CD4-positive, alpha-beta T cell treated with Interleukin-15 for 4 hours (primary cell): Measurements from ENCODE around the gene NR5A1.

Experiments used
- DNase-seq: peaks from one replicate; pipeline ENCODE4 v3.0.0-alpha.2; 2020; ENCODE audit warnings: low spot score

The NR5A1 gene

GRCh38 chr9:124498499-124499146 lies 8.6 kb downstream of the NR5A1 start:
- no peak for DNase-seq

GRCh38 chr9:124498040-124498439 lies 9.2 kb downstream of the NR5A1 start:
- DNase-seq, result no peak

- DNase-seq, result no peak
Measured at GRCh38 chr9:124497441-124497840, 9.8 kb downstream of the NR5A1 start.

- DNase-seq, result no peak
Measured at GRCh38 chr9:124496463-124496862, 10.7 kb downstream of the NR5A1 start.

GRCh38 chr9:124496075-124496449 lies 11.1 kb downstream of the NR5A1 start:
- no peak for DNase-seq

- no peak for DNase-seq
Measured at GRCh38 chr9:124495126-124496074, 11.8 kb downstream of the NR5A1 start.

- no peak for DNase-seq
Measured at GRCh38 chr9:124493794-124494479, 13.3 kb downstream of the NR5A1 start.

- DNase-seq, result no peak
Measured at GRCh38 chr9:124493218-124493617, 14.0 kb downstream of the NR5A1 start.

- DNase-seq, result no peak
Measured at GRCh38 chr9:124492818-124493217, 14.4 kb downstream of the NR5A1 start.

- no peak for DNase-seq
Measured at GRCh38 chr9:124491049-124491975, 15.9 kb downstream of the NR5A1 start.

GRCh38 chr9:124490004-124490403 lies 17.2 kb downstream of the NR5A1 start:
- no peak for DNase-seq

GRCh38 chr9:124489222-124489621 lies 18.0 kb downstream of the NR5A1 start:
- DNase-seq, result no peak

- DNase-seq, result no peak
Measured at GRCh38 chr9:124488641-124489210, 18.5 kb downstream of the NR5A1 start.

GRCh38 chr9:124487260-124488182 lies 19.7 kb downstream of the NR5A1 start:
- DNase-seq, result no peak

GRCh38 chr9:124486778-124487259 lies 20.4 kb downstream of the NR5A1 start:
- no peak for DNase-seq

GRCh38 chr9:124485936-124486335 lies 21.3 kb downstream of the NR5A1 start:
- no peak for DNase-seq

- DNase-seq, result no peak
Measured at GRCh38 chr9:124485201-124485600, 22.0 kb downstream of the NR5A1 start.

- DNase-seq, result no peak
Measured at GRCh38 chr9:124483481-124483880, 23.7 kb downstream of the NR5A1 start.

GRCh38 chr9:124482431-124483031 lies 24.7 kb downstream of the NR5A1 start:
- DNase-seq, result no peak

- DNase-seq, result no peak
Measured at GRCh38 chr9:124481115-124481514, 26.1 kb downstream of the NR5A1 start.
